K562 (cell line): Measurements from ENCODE around the gene RIN3. TPM values are rescaled to one million over a fixed set of nuclear protein-coding genes. Genes with fewer than 3 reads are reported as not detected.

Experiments used
- ATAC-seq: fragments of 200-7000 bp; cut with Tn5 transposase; 3 replicates; pipeline ENCODE4 v1.9.1; 2020; ENCODE audit warnings: moderate library complexity
- BruUV-seq: library from RNA; stranded (reverse); fragments of 400-500 nt; replicated peaks from 2 replicates; lab custom pipeline; 2021; lab: Mats Ljungman, UMichigan
- CTCF ChIA-PET: fragments of 300-600 bp; formaldehyde crosslinking; extraction: SDS; loops from one replicate; lab custom pipeline; 2021; ENCODE audit warnings: low intra/inter-chr PET ratio; lab: Yijun Ruan, JAX
- POLR2A ChIA-PET: fragments of 300-600, 350-650 bp; sonication (Branson Sonifier 250); formaldehyde crosslinking; extraction: SDS; loops from one replicate; lab custom pipeline; 2021; ENCODE audit warnings: antibody characterized with exemption, inconsistent platforms; lab: Yijun Ruan, JAX
- DNase-seq, 4 experiments: peaks; one replicate each; pipeline versions ENCODE4 v3.0.0 to v3.0.0-alpha.2; 2011 to 2018; ENCODE audit warnings: low spot score in 3 of 4, mixed read lengths in 3 of 4; ENCODE audit errors: extremely low read depth in 1 of 4
- FAIRE-seq: peaks from 2 replicates; lab custom pipeline; 2011; peaks lifted over from hg19 to GRCh38; lab: Jason Lieb, UNC
- H2AFZ ChIP-seq: 2 replicates; pipeline ENCODE4 v1.6.0; 2011; ENCODE audit warnings: low read depth, low read length, control low read depth, inconsistent platforms
- H3K27ac ChIP-seq: fragments of 200-600 bp; 3 replicates; pipeline ENCODE4 v1.8.0; 2011; ENCODE audit warnings: low read depth, mild to moderate bottlenecking, control low read depth, inconsistent platforms, low read length, moderate library complexity, mixed read lengths; ENCODE audit errors: extremely low read depth
- H3K27me3 ChIP-seq, 2 experiments: fragments of 300-600 bp in 1 of 2; 2 replicates in 1 of 2; 3 replicates in 1 of 2; pipeline versions ENCODE4 v1.6.0 to v1.8.0; 2011; ENCODE audit warnings: inconsistent platforms in 2 of 2, low read length in 2 of 2, mild to moderate bottlenecking in 1 of 2, mixed read lengths in 1 of 2, moderate library complexity in 1 of 2; ENCODE audit not compliant: control insufficient read depth in 2 of 2, insufficient read depth in 2 of 2
- H3K36me3 ChIP-seq: fragments of 300-600 bp; 3 replicates; pipeline ENCODE4 v1.8.0; 2011; ENCODE audit warnings: mild to moderate bottlenecking, low read length, inconsistent platforms; ENCODE audit not compliant: control insufficient read depth, insufficient read depth
- H3K4me1 ChIP-seq, 2 experiments: fragments of 200-600 bp in 1 of 2; replicated peaks in 1 of 2; 2 replicates in 1 of 2; 3 replicates in 1 of 2; pipeline versions ENCODE4 v1.5.1 to v1.8.0; 2011; ENCODE audit warnings: inconsistent platforms in 2 of 2, low read length in 2 of 2, mild to moderate bottlenecking in 1 of 2, mixed read lengths in 1 of 2, moderate library complexity in 1 of 2; ENCODE audit not compliant: control insufficient read depth in 2 of 2, insufficient read depth in 2 of 2
- H3K4me2 ChIP-seq: 2 replicates; pipeline ENCODE4 v1.6.1; 2011; ENCODE audit warnings: low read length, control low read depth, inconsistent platforms, mixed read lengths; ENCODE audit not compliant: insufficient read depth
- H3K4me3 ChIP-seq: fragments of 200-600 bp; sonication (generic), shearing (Covaris generic); 2 replicates; pipeline ENCODE4 v1.5.1; 2016; ENCODE audit warnings: control low read depth, inconsistent platforms
- H3K79me2 ChIP-seq: fragments of 200-600 bp; 3 replicates; pipeline ENCODE4 v1.8.0; 2011; ENCODE audit warnings: low read length, inconsistent platforms; ENCODE audit not compliant: control insufficient read depth, insufficient read depth
- H3K9ac ChIP-seq, 2 experiments: 2 replicates each; pipeline versions ENCODE4 v1.6.0 to v1.6.1; 2011; ENCODE audit warnings: low read depth in 2 of 2, low read length in 2 of 2, control low read depth in 1 of 2, inconsistent platforms in 1 of 2, mild to moderate bottlenecking in 1 of 2, mixed read lengths in 1 of 2; ENCODE audit not compliant: insufficient read depth in 1 of 2
- H3K9me1 ChIP-seq: one replicate; pipeline ENCODE4 v1.6.0; 2011; ENCODE audit warnings: inconsistent platforms, mild to moderate bottlenecking, low read length, moderate library complexity; ENCODE audit not compliant: control insufficient read depth, insufficient read depth
- H3K9me3 ChIP-seq: replicated peaks from 2 replicates; pipeline ENCODE4 v1.5.1; 2011; ENCODE audit warnings: low read depth, low read length, inconsistent platforms; ENCODE audit not compliant: control insufficient read depth, insufficient read depth
- H4K20me1 ChIP-seq: replicated peaks from 2 replicates; pipeline ENCODE4 v1.6.1; 2011; ENCODE audit warnings: low read length, inconsistent platforms, mixed read lengths; ENCODE audit not compliant: control insufficient read depth, insufficient read depth
- ZNF253 ChIP-seq: fragments of 250-450 bp; sonication (Bioruptor Pico); conservative IDR thresholded peaks from 2 replicates; pipeline ENCODE4 v1.6.1; 2021; ENCODE audit warnings: mild to moderate bottlenecking
- ZNF57 ChIP-seq: fragments of 450-650 bp; formaldehyde crosslinking; IDR thresholded peaks from 2 replicates; pipeline ENCODE4 v1.4.0; 2020; ENCODE audit warnings: mild to moderate bottlenecking, moderate library complexity
- ZZZ3 ChIP-seq: fragments of 450-650 bp; IDR thresholded peaks from 2 replicates; pipeline ENCODE4 v1.6.1; 2016; ENCODE audit warnings: antibody characterized with exemption, mild to moderate bottlenecking, moderate library complexity
- WGBS: fragments of 100-300 bp; shearing (Covaris generic); methylation state at CpG from one replicate; pipeline ENCODE4 v1.1.6; 2016; ENCODE audit warnings: low coverage, mixed read lengths; ENCODE audit not compliant: insufficient coverage; ENCODE audit errors: missing lambda C conversion rate; 5-methylcytosine and 5-hydroxymethylcytosine counted together
- in situ Hi-C: fragments of 300-500 bp; cut with MboI; formaldehyde crosslinking; loops from 4 replicates; pipeline ENCODE4 v1.15.0; 2018; ENCODE audit warnings: inconsistent platforms, mixed read lengths
- intact Hi-C: fragments of 100-400 bp; cut with micrococcal nuclease; formaldehyde crosslinking; loops from 2 replicates; pipeline ENCODE4 v1.14.2; 2022
- polyA plus RNA-seq, 8 experiments: library from polyadenylated mRNA; depleted of rRNA in 4 of 8; stranded (reverse) in 5 of 8; unstranded in 3 of 8; fragments of >200 nt; fragmentation: Nextera tagmentation in 2 of 8; fragmentation: Illumina TruSeq in 1 of 8; extraction: Ambion mirVana in 2 of 8; extraction: Trizol in 1 of 8; gene quantifications; 2 replicates each; pipeline versions ENCODE4 v1.2.1 to v1.2.3, GENCODE V29; 2011 to 2014; ENCODE audit warnings: inconsistent platforms in 1 of 8, missing spikeins in 1 of 8
- total RNA-seq, 7 experiments: library from RNA; depleted of rRNA in 6 of 7; stranded (reverse); fragments of >200 nt in 6 of 7; fragmentation: Illumina TruSeq in 2 of 7; extraction: Trizol in 2 of 7; gene quantifications; 2 replicates each; pipeline versions ENCODE4 v1.2.1 to v1.2.3, GENCODE V29; 2011 to 2021; ENCODE audit warnings: low replicate concordance in 1 of 7
- TF ChIP-seq, protein P1 (sequence below): fragments of 450-650 bp; IDR thresholded peaks from 2 replicates; pipeline ENCODE4 v1.6.1; 2016; ENCODE audit warnings: low read depth

RIN3 gene
- total and polyA plus RNA-seq, 9 of the 15 experiments (the other 6 are each of a cell fraction or from before 2014, with no cell fraction given) = 0.01 to 0.49 (median 0.08) TPM; not detected in 5

DNA sequence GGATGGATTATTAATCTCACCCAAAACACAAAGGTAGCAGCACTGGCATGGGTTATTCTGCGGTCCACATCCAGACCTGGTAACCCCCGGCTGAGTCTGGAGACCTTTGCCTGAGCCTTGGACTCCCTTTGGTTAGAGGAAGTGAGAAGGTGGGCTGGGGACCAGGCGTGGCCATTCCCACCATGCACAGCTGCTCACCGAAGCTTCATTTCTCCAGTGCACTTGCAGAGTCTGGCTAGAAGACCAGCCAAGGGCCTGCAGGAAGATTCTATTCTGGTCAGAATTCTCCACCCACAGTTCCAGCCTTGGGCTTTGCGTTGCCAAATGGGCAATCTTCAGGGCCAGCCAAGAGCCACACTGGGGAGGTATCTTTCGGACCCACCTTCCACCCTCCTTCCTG, 161.8 kb downstream of the RIN3 start:
- no peak overlapping the region for H3K9ac ChIP-seq
- intact Hi-C loops = no loop called here
- BruUV-seq = no TSS peak
- no peak overlapping the region for H3K4me3 ChIP-seq
- H3K4me1 ChIP-seq = no peaks in the 10 kb centered on the region; a peak in 1 of 5 replicates
- H2AFZ ChIP-seq = no peak overlapping the region
- in situ Hi-C loops = no loop called here
- no peaks in the 10 kb centered on the region for H3K9me1 ChIP-seq
- FAIRE-seq = no peak
- ATAC-seq = no peak
- peaks cover 0 to 12% of the 10 kb centered on the region in 2 experiments; a peak in 1 of 5 replicates for H3K27me3 ChIP-seq
- H3K36me3 ChIP-seq = no peaks in the 10 kb centered on the region
- H3K27ac ChIP-seq = no peak overlapping the region
- 4% methylated on average over 5 of the region's 6 CpGs for WGBS
- no peak for TF ChIP-seq ZNF57 (CRISPR knock-in tag)
- no peak for TF ChIP-seq ZNF253
- TF ChIP-seq ZZZ3 = no peak
- TF ChIP-seq, protein P1, sequence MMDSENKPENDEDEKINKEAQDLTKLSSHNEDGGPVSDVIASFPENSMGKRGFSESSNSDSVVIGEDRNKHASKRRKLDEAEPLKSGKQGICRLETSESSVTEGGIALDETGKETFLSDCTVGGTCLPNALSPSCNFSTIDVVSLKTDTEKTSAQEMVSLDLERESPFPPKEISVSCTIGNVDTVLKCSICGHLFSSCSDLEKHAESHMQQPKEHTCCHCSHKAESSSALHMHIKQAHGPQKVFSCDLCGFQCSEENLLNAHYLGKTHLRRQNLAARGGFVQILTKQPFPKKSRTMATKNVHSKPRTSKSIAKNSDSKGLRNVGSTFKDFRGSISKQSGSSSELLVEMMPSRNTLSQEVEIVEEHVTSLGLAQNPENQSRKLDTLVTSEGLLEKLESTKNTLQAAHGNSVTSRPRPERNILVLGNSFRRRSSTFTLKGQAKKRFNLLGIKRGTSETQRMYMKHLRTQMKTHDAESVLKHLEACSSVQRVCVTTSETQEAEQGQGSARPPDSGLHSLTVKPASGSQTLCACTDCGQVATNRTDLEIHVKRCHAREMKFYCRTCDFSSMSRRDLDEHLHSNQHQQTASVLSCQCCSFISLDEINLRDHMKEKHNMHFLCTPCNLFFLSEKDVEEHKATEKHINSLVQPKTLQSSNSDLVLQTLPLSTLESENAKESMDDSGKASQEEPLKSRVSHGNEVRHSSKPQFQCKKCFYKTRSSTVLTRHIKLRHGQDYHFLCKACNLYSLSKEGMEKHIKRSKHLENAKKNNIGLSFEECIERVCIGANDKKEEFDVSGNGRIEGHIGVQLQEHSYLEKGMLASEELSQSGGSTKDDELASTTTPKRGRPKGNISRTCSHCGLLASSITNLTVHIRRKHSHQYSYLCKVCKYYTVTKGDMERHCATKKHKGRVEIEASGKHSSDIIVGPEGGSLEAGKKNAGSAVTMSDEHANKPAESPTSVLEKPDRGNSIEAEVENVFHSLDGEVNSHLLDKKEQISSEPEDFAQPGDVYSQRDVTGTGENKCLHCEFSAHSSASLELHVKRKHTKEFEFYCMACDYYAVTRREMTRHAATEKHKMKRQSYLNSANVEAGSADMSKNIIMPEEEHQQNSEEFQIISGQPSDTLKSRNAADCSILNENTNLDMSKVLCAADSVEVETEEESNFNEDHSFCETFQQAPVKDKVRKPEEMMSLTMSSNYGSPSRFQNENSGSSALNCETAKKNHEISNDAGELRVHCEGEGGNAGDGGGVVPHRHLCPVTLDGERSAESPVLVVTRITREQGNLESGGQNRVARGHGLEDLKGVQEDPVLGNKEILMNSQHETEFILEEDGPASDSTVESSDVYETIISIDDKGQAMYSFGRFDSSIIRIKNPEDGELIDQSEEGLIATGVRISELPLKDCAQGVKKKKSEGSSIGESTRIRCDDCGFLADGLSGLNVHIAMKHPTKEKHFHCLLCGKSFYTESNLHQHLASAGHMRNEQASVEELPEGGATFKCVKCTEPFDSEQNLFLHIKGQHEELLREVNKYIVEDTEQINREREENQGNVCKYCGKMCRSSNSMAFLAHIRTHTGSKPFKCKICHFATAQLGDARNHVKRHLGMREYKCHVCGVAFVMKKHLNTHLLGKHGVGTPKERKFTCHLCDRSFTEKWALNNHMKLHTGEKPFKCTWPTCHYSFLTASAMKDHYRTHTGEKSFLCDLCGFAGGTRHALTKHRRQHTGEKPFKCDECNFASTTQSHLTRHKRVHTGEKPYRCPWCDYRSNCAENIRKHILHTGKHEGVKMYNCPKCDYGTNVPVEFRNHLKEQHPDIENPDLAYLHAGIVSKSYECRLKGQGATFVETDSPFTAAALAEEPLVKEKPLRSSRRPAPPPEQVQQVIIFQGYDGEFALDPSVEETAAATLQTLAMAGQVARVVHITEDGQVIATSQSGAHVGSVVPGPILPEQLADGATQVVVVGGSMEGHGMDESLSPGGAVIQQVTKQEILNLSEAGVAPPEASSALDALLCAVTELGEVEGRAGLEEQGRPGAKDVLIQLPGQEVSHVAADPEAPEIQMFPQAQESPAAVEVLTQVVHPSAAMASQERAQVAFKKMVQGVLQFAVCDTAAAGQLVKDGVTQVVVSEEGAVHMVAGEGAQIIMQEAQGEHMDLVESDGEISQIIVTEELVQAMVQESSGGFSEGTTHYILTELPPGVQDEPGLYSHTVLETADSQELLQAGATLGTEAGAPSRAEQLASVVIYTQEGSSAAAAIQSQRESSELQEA = no peak
- DNase-seq = no peak
- H3K9me3 ChIP-seq = no peaks in the 10 kb centered on the region
- CTCF ChIA-PET = no interaction called here
- H3K4me2 ChIP-seq = no peak overlapping the region
- POLR2A ChIA-PET = no interaction called here
- no peaks in the 10 kb centered on the region for H4K20me1 ChIP-seq
- no peaks in the 10 kb centered on the region for H3K79me2 ChIP-seq
